NCI-H1105 treated with DMSO at 0.1 percent for 48 hours (cell line): ENCODE data around the gene JAKMIP2.
"Not testable (repeated sequence)": the region's sequence is repeated elsewhere in the genome, so short reads cannot be mapped to it uniquely, and the experiment has no call there.

Source experiments
- DNase-seq: peaks from one replicate; lab custom pipeline; 2025; lab: John Stamatoyannopoulos, UW

JAKMIP2 gene

DNA sequence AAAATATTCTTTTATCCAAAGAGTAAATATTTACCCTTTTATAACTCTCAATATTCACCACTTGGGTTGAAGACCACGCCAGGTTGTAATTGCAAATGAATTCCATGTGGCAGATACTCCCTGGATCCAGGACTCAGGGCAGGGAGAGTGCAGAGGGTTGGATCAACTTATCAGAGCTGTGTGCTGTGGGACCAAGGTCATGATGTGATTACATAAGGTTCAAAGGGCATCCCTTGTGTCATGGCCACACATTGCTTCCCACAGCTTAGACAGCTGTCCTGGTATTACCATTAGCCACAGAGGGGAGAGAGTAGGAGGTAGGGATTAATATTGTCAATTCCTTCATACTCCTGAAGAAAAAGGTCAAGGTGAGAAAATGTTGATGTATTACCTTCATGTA lies 133.9 kb downstream of the JAKMIP2 start:
- DNase-seq, result no peak

DNA sequence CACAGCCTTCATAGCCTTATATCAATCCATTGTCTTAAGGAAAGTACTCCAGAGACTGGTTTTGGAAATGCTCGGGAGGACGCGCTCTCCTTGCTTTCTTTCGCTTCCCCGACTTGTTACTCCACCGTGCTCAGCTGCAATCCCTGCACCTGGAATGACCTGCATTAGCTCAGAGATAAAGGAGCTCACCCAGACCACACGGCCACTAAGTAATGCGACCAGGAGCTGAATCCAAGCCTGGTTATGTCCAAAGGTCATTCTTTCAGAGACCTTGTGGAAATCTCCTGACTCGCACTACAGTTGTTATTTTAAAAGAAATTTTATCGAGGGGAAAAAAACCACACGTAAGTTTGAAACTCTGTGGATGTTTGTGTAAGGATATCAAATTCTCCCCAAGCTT lies 137.3 kb downstream of the JAKMIP2 start:
- no peak for DNase-seq

DNA sequence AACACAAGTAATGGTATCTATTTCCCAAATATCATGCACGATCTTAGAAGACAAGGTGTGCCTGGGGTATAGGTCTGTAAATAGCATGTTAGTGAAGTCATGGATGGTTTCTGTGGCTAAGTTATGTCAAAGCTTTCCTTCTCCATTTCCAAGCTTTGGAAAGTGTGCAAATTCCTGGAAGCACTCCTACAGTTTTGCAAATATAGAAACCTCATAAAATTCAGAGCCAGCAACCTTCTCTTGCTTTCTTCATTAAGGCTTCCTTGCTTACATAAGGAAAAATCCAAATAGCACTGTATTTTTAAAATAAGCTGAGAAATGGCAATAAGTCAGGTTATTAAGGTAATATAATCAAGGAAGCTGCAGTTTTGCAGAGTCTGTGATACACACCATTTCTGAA lies 138.1 kb downstream of the JAKMIP2 start:
- no peak for DNase-seq

DNA sequence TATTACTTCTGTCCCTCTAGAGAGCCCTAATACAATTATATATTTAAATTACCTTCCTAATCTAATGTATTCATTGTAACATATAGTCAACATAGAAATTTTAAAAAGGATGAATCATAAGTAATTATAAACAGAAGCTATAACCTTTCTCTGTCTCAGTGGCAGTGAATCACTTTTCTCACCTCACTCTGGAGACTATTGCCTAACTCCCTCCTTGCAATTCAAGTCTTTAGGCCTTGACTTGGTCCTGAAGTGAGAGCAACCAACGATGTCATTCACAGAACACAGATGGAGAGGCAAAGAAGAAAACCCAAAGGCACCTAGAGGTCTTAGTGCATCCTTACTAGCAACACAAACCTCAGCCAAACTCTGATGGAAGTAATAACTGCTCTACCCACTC lies 139.4 kb downstream of the JAKMIP2 start:
- DNase-seq, result no peak

DNA sequence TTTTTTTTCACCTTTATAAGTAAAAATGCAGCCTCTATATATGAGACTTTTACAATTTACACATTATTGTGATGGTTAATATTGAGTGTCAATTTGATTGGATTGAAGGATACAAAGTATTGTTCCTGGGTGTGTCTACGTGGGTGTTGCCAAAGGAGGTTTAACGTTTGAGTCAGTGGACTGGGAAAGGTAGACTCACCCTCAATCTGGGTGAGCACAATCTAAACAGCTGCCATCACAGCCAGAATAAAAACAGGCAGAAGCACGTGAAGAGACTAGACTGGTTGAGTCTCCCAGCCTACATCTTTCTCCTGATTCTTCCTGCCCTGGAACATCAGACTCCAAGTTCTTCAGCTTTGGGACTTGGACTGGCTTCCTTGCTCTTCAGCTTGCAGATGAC lies 139.9 kb downstream of the JAKMIP2 start:
- DNase-seq, result no peak

DNA sequence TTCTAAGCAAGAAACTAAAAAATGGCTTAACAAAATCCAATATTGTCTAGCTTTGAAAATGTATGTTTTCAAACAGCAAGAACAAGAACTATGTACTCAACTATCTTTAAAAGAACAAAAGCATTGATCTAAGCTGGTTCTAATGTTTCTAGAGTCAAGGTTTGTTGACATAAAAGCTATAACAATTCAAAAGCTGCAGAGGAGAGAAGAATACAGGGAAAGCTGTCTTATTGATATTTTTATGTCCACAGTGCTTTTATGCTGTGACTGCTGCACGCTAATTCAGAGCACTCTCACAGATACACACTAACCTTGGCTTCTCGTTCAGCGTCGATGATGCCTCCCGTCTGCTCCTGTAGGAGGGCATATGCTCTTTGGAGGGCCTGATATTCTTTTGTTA lies 143.2 kb downstream of the JAKMIP2 start:
- DNase-seq, result no peak

DNA sequence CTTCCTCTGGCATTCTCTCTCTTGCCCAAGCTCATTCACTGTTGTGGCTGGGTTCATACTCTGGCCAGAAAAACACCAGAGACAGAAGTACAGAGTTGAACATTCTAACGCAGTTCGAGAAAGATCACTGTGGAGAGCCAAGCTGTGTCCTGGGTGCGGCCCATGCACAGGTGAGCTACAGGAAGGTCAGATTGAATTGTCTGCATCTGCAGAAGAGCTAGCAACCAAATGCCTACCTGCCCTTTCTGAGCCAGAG lies 145.9 kb downstream of the JAKMIP2 start:
- DNase-seq, result no peak

DNA sequence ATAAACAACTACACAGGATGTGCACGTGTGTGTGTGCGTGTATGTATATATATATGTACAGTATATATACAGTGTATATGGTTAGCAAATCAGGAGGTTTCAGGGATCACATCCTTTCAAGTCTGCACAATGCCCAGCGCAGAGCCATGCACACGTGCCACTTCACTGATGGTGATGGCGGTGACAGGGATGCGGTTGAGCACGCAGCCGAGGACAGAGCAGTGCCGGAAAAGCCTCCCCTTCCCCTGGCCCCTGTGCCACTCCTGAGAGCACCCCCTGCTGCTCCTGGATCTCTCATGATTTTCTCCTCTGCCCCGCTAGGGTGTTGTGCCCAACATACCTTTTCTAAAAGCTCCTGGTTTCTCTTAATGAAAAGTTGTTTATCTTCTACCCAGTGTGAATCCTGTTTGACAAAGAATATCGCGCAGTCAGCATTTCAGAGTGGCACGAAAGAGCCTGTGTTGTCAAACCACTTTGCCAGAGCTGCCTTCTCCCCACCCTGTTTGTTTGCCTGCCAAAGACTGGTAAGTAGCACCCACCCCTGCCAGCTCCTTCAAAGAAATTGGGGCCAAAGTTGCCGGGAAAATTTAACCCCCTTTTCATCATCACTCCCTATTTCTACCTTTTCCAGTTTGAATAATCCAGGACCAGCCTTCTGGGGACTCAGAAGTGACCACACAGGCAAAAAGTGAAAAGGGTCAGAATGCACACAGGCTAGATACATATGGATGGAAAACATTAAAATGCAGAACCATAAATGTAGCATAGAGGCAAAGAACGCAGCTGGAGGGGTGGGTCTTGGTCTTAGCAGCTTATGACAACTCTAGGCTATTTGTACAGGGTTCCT lies 146.4 kb downstream of the JAKMIP2 start:
- DNase-seq, result no peak

DNA sequence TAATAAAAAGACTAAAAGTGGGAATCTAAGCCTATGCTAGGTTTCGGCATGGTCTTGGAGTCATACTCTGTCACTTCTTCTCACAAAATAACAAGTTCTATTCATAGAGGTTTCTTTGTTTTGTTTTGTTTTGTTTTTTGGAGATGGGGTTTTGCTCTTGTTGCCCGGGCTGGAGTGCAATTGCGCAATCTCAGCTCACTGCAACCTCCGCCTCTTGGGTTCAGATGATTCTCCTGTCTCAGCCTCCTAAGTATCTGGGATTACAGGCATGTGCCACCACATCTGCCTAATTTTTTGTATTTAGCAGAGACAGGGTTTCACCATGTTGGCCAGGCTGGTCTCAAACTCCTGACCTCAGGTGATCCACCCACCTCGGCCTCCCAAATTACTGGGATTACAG lies 147.1 kb downstream of the JAKMIP2 start:
- not testable (repeated sequence) for DNase-seq

DNA sequence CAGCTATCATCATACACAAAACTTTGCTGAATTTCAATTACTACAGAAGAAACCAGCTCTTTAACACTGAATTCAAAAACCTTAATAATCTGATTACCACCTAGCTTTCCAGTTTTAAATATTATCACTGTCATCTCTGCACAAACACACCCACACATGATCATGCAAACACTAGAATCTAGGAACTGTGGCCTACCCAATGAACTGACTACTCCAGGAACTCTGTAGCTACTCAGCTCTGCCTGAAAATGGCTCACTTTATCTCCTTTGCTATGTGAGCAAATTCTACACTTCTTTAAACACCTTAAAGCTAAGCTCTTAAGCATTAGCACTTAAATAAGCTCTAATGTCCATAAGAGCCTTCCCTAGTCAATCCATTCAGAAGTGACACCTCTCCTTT lies 149.4 kb downstream of the JAKMIP2 start:
- DNase-seq, result no peak

DNA sequence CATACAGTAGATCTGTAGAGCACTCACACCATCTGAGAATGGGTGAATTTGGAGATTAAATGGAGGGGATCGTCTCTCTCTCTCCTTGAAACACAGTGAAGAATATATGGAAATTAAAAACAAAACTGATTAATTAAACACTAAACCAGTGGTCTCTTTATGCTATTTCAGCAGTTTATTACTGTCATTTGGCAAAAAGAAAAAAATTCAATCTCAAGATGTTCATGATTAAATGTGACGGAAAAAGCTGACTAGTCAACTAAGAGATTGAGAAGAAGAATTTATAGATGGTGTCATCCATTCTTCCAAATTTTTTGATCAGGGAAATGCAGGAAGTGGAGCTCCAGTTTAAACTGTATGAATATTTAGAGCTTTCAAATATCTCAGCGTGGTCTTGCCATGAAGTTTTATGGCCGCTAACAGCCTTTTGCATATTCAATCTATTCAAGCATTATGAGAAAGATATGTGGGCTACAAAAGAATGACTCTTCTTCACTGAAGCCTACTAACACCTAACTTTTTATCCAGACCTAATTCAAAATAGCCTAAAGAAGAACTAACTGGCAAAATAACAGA lies 151.0 kb downstream of the JAKMIP2 start:
- no peak for DNase-seq

DNA sequence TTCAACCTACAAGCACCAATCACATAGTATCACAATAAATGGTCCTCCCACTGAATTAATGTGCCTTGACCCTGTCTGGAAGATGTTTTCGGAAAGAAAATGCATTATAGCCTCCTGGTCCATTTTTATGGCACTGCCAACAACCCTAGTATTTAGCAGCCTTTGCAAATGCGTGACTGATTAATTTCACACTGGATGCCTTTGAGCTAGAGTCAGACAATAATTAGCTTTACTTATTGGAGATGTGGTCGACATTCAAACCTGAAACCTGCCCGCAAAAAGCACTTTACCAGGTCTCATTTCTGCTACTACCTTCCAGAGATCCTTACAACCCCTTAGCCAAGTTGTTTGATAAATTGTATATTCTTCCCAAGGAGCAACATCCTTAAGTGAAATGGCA lies 153.3 kb downstream of the JAKMIP2 start:
- no peak for DNase-seq

DNA sequence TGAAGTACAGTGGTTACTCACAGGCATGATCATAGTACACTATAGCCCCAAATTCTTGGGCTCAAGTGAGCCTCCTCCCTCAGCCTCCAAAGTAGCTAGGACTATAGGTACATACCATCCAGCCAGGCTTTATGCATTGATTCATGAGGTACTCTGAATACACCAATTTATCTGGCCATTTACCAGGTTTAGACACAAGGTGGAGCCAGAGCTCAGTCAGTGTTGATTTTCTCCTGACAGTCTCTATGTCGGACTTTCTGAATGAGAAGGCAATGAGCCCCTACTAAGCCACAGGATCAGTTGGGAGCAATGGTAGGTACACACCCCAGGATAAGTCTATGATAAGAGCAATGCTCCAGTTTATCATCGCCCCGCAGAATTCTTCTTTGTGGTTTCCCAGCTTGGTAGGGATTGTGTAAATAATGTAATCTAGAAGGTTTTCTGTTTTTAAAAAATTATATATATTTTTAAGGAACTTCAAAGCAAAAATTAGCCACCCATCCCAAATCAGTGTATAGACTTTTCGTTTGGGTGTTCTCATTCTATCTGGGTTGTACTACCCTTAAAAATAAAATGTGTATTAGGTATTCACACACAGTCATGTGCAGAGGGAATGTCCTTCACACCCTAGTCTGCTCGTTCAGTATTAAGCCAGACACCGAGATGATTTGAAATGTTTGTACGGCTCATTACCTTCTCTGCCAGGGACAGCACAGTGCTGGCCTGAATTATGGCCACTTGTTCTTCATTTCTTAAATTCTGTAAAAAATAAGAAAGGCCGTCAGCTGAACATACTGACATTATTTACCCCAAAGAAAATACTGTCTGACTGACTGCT lies 154.3 kb downstream of the JAKMIP2 start:
- DNase-seq, result peak; percentile 67

DNA sequence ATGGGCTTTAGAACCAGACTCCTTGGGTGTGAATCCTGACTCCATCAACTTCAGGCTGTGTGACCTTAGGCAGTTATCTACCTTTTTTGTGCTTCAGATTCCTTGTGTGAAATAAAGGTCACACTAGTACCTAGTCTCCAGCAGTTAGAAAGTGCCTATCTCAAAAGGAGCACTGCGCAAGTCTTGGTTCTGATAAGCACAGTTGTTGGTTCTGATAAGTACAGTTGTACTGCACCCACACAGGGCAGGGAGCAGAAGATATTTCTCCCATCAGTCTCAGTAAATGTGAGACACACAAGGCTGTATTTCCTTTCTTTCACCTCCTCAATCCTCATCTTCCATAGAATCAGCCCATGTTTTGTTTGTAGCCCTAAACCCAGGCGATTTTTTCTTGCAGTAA lies 156.1 kb downstream of the JAKMIP2 start:
- no peak for DNase-seq

DNA sequence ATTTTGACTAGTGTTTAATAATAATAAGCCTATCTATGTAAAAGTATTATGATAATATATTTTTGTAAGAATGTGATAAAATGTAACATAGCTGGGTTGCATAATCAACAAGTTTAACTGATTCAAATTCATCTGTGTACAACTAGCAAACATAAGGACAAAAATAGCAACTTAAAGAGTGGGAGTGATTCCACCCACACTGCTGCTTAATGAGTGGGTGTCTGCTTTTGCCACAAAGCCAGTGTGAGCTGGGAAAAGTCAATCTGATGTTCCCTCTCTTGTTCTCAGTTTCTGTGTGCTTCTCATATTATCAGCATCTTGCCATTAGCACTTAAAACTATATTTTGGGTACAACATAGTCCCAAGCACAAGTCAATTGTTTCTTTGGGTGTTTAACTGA lies 161.5 kb downstream of the JAKMIP2 start:
- DNase-seq, result no peak

DNA sequence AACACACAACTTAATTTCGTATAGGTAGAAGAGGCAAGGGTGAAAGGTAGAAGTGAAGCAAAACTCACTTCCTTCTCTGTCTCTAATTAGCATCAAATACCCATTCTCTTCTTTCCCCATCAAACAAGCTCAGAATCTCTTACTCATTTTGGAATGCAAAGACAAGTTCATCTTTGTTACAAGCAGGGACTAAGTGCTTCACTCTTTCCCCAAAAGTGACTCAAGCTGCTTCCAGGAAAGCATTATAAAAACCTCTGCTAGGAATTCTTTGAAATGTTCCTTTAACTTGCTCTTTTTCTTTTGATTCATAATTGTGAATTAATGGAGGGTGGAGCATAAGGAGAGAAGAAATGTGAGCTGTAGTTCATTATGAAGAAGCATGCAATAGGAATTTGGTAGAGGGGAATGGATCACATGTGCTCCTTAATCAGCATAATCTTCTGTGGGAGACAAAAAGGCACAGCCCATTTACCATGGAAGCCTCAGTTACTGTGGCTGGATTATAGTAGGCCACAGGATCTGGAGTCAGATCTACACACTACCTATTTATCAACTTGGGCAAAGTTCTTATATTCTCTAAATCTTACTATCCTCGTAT lies 163.1 kb downstream of the JAKMIP2 start:
- DNase-seq, result no peak

DNA sequence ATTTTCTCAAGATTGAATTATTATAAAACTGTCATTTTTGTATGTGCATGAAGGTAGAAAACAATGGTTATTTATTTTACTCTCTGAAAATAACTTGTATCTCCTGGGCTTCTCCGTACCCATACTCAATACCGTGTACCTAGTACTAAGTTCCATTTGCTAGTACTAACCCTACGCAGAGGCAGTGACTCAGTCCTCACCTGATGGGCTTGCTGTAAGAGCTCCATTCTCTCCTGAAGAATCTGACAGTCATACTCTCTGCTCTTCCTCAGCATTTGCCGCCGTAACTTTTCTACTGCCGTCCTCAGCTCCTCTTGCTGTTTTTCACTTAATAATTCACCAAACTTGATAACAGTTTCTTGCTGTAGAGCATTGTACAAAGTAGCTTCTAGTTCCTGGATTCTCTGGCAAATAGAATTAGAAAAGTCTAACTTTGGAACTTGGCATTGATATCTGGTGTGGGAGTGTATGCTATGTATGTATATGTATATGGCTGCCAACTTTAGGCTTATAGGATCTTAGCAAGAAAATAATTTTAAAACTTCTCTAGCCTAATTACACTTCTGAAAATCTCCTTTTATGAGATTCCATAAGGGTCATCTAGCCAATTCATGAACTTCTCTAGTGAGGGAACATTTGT lies 164.7 kb downstream of the JAKMIP2 start:
- no peak for DNase-seq

DNA sequence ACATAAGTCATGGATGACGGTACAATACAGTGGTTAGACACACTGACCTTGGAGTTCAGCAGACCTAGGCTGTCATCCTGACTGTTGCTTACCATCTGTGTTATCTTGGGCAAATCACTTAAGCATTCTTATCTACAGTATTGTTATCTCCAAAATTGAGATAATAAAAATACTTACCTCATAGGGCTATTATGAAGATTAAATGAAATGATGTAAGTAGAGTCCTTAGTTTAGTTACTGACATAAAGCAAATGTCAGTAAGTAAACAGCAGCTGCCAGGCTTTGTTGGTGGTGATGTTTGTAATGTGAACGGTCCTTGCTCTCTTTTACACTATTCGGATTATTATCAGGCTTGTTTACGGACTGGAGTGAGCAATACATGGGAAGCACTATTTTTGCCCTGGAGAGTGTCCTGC lies 165.3 kb downstream of the JAKMIP2 start:
- no peak for DNase-seq

DNA sequence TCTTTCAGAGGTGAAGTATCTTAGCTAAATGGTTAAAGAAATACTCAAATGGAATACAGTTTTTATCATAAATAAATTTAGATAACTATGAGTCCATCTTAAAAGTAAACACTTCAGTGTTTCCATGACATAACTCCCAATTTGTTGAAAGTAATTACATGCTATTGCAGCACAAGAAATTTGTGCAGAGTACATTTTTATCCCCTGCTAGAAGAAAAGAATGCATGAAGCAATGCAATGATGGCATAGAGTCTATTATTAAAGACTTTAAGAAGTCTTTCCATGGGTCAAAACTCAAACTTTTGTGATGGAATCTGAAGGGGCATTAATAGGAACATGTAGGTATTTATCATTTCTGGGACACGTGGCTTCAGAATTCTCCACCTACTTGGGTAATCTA lies 166.1 kb downstream of the JAKMIP2 start:
- DNase-seq, result no peak

DNA sequence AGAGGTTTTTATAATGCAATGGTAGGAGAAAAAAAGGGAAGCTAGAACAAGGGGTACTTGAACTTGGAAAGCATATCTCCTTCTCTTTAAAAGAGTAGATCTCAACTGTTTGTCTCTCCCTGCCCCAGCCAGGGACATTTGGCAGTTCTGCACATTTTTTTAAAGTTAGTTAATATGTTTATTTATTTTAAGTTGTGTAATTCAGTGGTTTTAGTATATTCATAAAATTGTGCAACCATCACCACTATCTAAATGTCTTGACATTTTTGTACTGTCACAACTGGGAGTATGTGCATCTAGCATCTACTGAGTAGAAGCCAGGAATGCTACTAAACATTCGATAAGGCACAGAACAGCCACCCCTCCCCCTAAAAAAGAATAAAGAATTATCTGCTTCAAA lies 169.2 kb downstream of the JAKMIP2 start:
- DNase-seq, result no peak

DNA sequence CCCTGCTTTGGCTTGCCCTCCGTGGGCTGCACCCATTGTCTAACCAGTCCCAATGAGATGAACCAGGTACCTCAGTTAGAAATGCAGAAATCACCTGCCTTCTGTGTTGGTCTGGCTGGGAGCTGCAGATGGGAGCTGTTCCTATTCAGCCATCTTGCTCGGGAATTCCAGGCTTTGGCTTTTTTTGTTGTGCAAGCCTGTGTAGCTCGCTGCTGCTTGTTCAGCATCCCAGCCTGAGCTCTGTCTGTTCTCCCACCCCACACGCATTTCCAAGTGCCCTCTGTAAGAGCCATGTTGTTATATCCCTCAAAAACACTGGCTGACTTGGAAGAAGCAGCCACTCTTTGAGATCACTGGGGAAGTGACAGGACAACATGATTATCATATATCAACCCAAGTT lies 171.0 kb downstream of the JAKMIP2 start:
- DNase-seq, result no peak

DNA sequence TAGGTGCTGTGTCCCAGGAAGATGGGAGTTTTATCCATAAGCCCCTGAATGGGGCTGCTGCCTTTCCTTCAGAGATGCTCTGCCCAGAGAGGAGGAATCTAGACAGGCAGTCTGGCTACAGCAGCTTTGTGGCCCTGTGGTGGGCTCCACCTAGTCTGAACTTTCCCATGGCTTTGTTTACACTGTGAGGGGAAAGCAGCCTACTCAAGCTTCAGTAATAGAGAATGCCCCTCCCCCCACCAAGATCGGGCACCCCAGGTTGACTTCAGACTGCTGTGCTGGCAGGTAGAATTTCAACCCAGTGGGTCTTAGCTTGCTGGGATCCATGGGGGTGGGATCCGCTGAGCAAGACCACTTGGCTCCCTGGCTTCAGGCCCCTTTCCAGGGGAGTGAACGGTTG lies 171.7 kb downstream of the JAKMIP2 start:
- DNase-seq, result no peak
